Right lobe of liver (tissue), 6 donors: ENCODE measurements around the gene NUP188. TPM values are rescaled to one million over a fixed set of nuclear protein-coding genes. Genes with fewer than 3 reads are reported as not detected.
A peak's percentile ranks its signal among the peaks of the same experiment; 100 is the strongest.

ENCODE experiments used
- ATAC-seq, 4 donors: fragments of 200-7000 bp; cut with Tn5 transposase; one replicate each; pipeline ENCODE4 v1.9.1; 2020; ENCODE audit warnings: mild to moderate bottlenecking in 4 of 4, moderate library complexity in 4 of 4
- DNase-seq, 3 donors: peaks; one replicate each; pipeline ENCODE4 v3.0.0-alpha.2; 2020
- H3K27ac ChIP-seq, 3 donors: fragments of 200-600 bp; one replicate each; pipeline ENCODE4 v1.8.0; 2022
- H3K27me3 ChIP-seq, 2 donors: fragments of 200-600 bp; one replicate each; pipeline ENCODE4 v1.8.0; 2022
- H3K36me3 ChIP-seq, 4 donors: fragments of 200-600 bp; sonication (generic) in 1 of 4; one replicate each; pipeline versions ENCODE4 v1.5.1 to v1.8.0; 2017 to 2022; ENCODE audit warnings: control low read depth in 1 of 4
- H3K4me1 ChIP-seq, 4 donors: fragments of 200-600 bp; sonication (generic) in 1 of 4; one replicate each; pipeline versions ENCODE4 v1.5.1 to v1.8.0; 2017 to 2022; ENCODE audit warnings: control low read depth in 1 of 4
- H3K4me3 ChIP-seq, 3 donors: fragments of 200-600 bp; one replicate each; pipeline ENCODE4 v1.8.0; 2022
- H3K9me3 ChIP-seq, 4 donors: fragments of 200-600 bp; sonication (generic) in 1 of 4; one replicate each; pipeline versions ENCODE4 v1.5.1 to v1.8.0; 2017 to 2022; ENCODE audit warnings: control low read depth in 1 of 4
- POLR2A ChIP-seq: fragments of 450-650 bp; IDR thresholded peaks from one replicate; pipeline ENCODE4 v1.6.1; 2017; ENCODE audit warnings: antibody characterized with exemption, mild to moderate bottlenecking
- WGBS: methylation state at CpG from one replicate; pipeline ENCODE4 v1.1.6; 2018; ENCODE audit warnings: low coverage, low lambda C conversion rate; ENCODE audit not compliant: insufficient coverage; ENCODE audit errors: missing lambda C conversion rate; 5-methylcytosine and 5-hydroxymethylcytosine counted together
- intact Hi-C, 2 donors: fragments of 100-400 bp; cut with DNase I; formaldehyde crosslinking; loops; one replicate each; pipeline versions ENCODE4 v1.11.2 to v1.14.1; 2022
- total RNA-seq, 6 experiments: library from RNA; depleted of rRNA in 2 of 6; stranded (reverse); fragments of >200 nt in 2 of 6; fragmentation: NEBNext Ultra II Directional in 3 of 6; extraction: Animal tissue kit (Norgen Biotek cat#: 25700) in 3 of 6; gene quantifications; one replicate each; pipeline versions ENCODE4 v1.1.0 to v1.2.4, GENCODE V29; 2016 to 2023
- TF ChIP-seq, protein P1 (sequence below), 4 donors: fragments of 200-600 bp in 3 of 4; fragments of 450-650 bp in 1 of 4; IDR thresholded peaks; one replicate each; pipeline versions ENCODE4 v1.5.1 to v1.8.0; 2016 to 2022; ENCODE audit warnings: antibody characterized with exemption in 4 of 4, mild to moderate bottlenecking in 2 of 4
- donor health status: DM: no; HTN: yes; CAD: no.
- donor health status: DM: no; HTN: no; CAD: no.
- donor health status: DM: no; HTN: no; CAD: no.
- donor health status: DM: no; HTN: yes; CAD: no.
- donor health status: DM: no; HTN: yes; CAD: no.

The NUP188 gene
- total RNA-seq, 6 experiments from 2014 or later, result 10.5 to 18.7 (median 15.6) TPM

DNA sequence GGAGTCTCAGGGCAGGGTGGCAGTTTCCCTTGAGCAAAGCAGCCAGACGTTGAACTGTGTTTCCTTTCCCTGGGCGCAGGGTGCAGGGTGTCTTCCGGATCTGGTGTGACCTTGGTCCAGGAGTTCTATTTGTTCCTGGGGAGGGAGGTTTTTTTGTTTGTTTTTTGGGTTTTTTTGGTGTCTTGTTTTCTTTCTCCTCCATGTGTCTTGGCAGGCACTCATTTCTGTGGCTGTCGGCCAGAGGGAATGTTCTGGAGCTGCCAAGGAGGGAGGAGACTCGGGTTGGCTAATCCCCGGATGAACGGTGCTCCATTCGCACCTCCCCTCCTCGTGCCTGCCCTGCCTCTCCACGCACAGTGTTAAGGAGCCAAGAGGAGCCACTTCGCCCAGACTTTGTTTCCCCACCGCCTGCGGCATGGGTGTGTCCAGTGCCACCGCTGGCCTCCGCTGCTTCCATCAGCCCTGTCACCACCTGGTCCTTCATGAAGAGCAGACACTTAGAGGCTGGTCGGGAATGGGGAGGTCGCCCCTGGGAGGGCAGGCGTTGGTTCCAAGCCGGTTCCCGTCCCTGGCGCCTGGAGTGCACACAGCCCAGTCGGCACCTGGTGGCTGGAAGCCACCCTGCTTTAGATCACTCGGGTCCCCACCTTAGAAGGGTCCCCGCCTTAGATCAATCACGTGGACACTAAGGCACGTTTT lies 30.2 kb upstream of the NUP188 start:
- intact Hi-C loops, result loop anchor here in 1 of 2 donors (5.0 kb wide), 1 partner anchor 35 kb away; the partner anchor contains the start of genes KYAT1 and LRRC8A
- H3K36me3 ChIP-seq, result peaks cover 0 to 28% (median 10%) of the 10 kb centered on the region in 4 donors

DNA sequence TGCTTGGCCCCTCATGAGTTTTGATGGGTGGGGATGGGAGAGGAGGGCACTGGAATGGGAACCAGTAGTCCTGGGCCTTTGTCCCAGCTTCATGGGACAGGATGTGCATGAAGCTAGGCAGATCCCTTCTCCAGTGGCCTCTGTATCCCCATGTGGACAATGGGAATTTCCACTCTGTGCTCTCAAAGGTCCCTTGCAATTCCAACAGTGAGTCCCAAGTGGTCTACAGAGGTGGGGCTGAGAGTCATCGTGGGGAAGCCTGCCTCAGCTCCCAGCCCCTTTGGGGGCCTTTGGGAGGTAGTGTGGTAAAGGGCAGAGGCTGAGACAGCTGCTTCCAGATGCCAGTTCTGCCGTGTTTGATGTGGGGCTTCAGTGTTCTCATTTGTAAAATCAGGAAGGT lies 28.6 kb upstream of the NUP188 start:
- peaks cover 4 to 58% (median 27%) of the 10 kb centered on the region in 4 donors for H3K4me1 ChIP-seq
- peak overlapping the region; percentile 71 to 92 (median 84) for H3K27ac ChIP-seq
- DNase-seq (no peak), ATAC-seq (no peak)
- 40% methylated on average over 1 of the region's 2 CpGs for WGBS
- H3K27me3 ChIP-seq, result no peaks in the 10 kb centered on the region
- intact Hi-C loops, result loop anchor here in 1 of 2 donors (5.0 kb wide), 1 partner anchor 37 kb away; the partner anchor contains the start of genes KYAT1 and LRRC8A
- H3K36me3 ChIP-seq, result peaks cover 0 to 15% (median 5%) of the 10 kb centered on the region in 4 donors
- H3K4me3 ChIP-seq, result no peak overlapping the region
- no peaks in the 10 kb centered on the region for H3K9me3 ChIP-seq
- TF ChIP-seq, protein P1, sequence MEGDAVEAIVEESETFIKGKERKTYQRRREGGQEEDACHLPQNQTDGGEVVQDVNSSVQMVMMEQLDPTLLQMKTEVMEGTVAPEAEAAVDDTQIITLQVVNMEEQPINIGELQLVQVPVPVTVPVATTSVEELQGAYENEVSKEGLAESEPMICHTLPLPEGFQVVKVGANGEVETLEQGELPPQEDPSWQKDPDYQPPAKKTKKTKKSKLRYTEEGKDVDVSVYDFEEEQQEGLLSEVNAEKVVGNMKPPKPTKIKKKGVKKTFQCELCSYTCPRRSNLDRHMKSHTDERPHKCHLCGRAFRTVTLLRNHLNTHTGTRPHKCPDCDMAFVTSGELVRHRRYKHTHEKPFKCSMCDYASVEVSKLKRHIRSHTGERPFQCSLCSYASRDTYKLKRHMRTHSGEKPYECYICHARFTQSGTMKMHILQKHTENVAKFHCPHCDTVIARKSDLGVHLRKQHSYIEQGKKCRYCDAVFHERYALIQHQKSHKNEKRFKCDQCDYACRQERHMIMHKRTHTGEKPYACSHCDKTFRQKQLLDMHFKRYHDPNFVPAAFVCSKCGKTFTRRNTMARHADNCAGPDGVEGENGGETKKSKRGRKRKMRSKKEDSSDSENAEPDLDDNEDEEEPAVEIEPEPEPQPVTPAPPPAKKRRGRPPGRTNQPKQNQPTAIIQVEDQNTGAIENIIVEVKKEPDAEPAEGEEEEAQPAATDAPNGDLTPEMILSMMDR (IDR thresholded peaks at IDR 0.05), result no peak
- TF ChIP-seq POLR2A, result no peak

More for the DNA sequence above, 30.2 kb upstream of the NUP188 start:
- TF ChIP-seq, protein P1 (IDR thresholded peaks at IDR 0.05), result no peak
- peak; percentile 80 for TF ChIP-seq POLR2A
- DNase-seq (peak; percentile 87 to 96 (median 92)), ATAC-seq (peak; percentile 51 to 64 (median 61))
- Histone ChIP-seq H3K4me3 (peak overlapping the region; percentile 41 to 85 (median 83)), H3K4me1 (peaks cover 4 to 68% (median 29%) of the 10 kb centered on the region in 4 donors), H3K9me3 (no peaks in the 10 kb centered on the region), H3K27ac (peak overlapping the region; percentile 86 to 98 (median 92)), H3K27me3 (no peaks in the 10 kb centered on the region)
- 27% methylated on average over 8 of the region's 26 CpGs for WGBS

DNA sequence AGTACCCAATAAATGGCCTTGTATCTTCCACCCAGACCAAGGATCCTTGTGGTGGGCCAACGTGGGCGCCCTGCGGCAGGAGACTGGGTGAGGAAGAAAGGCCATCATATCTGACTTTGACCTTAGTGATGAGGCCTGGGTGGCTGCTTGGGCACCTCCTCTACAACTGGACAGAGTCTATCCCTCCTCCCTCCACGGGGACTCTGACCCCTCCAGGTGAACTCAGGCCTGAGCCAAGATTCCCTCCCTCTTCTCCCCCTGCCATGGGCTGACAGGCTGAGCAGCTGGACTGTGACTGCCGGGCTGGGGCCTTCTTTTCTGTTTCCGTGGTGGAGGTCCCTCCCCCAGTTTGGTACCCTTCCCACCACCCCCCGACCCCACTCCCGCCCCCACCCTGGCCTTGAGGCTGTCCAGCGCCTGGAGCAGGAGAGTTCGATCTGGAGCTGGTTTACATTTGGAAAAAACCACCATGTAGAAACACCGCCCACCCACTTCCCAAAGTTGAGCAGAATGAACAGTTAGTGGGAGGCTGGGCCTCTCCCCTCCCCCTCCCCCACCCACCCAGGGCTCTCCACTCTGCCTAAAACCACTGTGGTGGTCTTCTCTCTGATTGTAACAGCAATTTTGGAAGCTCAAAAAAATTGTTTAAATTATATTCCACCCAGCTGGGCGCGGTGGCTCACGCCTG lies 28.0 kb upstream of the NUP188 start:
- Histone ChIP-seq H3K36me3 (peaks cover 0 to 9% (median 2%) of the 10 kb centered on the region in 4 donors), H3K27ac (peak overlapping the region; percentile 71 to 92 (median 84)), H3K4me1 (peaks cover 1 to 52% (median 24%) of the 10 kb centered on the region in 4 donors), H3K9me3 (no peaks in the 10 kb centered on the region), H3K4me3 (peak overlapping the region in 1 of 3 donors; percentile 4), H3K27me3 (no peaks in the 10 kb centered on the region)
- 47% methylated on average over 8 of the region's 14 CpGs for WGBS
- ATAC-seq, result peak; percentile 49 to 74 (median 66)
- TF ChIP-seq, protein P1 (IDR thresholded peaks at IDR 0.05), result no peak
- no peak for TF ChIP-seq POLR2A
- intact Hi-C loops, result loop anchor here (5.0 kb wide), 1 partner anchor 37 kb away; the partner anchor contains the start of genes KYAT1 (in 2 of the 2) and LRRC8A (in 2 of the 2)
- peak; percentile 70 to 94 (median 91) for DNase-seq

DNA sequence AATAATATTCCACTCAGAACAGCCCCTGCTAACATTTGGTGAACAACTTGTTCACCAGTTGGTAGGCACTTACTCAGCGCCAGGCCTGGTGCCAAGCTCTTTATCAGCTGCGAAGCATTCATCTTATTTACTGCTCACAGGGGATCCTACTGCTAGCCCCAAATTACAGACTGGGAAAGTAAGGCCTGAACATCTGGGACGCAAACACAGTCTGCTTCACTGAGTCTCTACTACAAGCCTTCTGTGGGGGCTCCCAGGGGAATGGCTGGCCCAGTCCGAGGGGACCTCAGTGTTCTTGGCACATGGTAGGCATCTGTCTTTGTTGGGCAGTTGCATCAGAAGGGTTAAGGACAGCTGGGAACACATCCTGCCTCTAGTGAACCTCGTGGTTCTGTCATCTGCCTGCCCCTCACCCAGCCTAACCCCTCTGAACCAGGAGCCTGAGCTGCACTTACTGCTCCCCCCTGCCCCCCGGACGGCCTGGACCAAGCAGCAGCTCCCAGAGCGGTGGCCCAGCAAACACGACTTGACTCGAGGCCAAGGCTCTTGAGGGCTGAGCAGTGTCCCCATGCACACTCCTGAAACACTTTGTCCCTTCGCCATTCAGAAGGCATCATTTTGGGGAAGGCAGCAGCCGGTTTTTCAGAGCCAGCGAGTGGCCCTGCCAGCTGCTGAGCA lies 27.0 kb upstream of the NUP188 start, which contains the start of gene PHYHD1:
Gene PHYHD1, plus strand, starts transcription at position 602 of the 678 bp plus-strand sequence. CDS start 1,342 bp downstream, outside the sequence.
- intact Hi-C loops, result loop anchor here in 1 of 2 donors (5.0 kb wide), 1 partner anchor 38 kb away; the partner anchor contains the start of genes KYAT1 and LRRC8A

More for the DNA sequence above, 27.0 kb upstream of the NUP188 start, which contains the start of gene PHYHD1:
- Histone ChIP-seq H3K36me3 (peaks cover 0 to 3% (median 0%) of the 10 kb centered on the region in 4 donors), H3K4me3 (peak within 1 kb of the TSS; percentile 64 to 76 (median 65)), H3K27ac (peak within 1 kb of the TSS; percentile 84 to 92 (median 88)), H3K9me3 (no peaks in the 10 kb centered on the region), H3K4me1 (peaks cover 0 to 44% (median 21%) of the 10 kb centered on the region in 4 donors), H3K27me3 (no peaks in the 10 kb centered on the region)
- WGBS, result 25% methylated on average over 8 of the region's 13 CpGs
- TF ChIP-seq, protein P1 (IDR thresholded peaks at IDR 0.05), result no peak
- TF ChIP-seq POLR2A, result peak; percentile 25
- DNase-seq, result peak; percentile 78 to 92 (median 90)
- peak; percentile 24 to 60 (median 48) for ATAC-seq
